Stimulated activated CD8-positive, alpha-beta memory T cell treated with anti-CD3 and anti-CD28 coated beads, Interleukin-4, amount 100 ng/mL, for 48 hours (primary cell): ENCODE measurements around the gene MRPL2.

ENCODE experiments used
- DNase-seq: peaks from one replicate; pipeline ENCODE4 v3.0.0-alpha.2; 2020

The MRPL2 gene

DNA sequence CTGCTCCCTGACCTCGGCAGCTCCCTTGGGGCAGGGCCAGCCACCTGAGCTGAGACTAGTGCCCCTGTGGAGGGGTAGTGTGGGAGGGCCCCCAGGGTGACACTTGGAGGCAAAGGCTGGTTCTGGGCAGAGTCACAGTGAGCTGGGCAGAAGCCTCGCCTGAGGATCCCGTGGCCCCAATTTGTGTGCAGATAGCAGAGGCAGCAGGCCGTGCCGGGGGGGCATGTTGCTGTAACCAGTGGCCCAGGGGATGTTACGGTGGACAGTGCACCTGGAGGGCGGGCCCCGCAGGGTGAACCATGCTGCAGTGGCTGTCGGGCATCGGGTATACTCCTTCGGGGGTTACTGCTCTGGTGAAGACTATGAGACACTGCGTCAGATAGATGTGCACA, 42.3 kb downstream of the MRPL2 start:
- no peak for DNase-seq

DNA sequence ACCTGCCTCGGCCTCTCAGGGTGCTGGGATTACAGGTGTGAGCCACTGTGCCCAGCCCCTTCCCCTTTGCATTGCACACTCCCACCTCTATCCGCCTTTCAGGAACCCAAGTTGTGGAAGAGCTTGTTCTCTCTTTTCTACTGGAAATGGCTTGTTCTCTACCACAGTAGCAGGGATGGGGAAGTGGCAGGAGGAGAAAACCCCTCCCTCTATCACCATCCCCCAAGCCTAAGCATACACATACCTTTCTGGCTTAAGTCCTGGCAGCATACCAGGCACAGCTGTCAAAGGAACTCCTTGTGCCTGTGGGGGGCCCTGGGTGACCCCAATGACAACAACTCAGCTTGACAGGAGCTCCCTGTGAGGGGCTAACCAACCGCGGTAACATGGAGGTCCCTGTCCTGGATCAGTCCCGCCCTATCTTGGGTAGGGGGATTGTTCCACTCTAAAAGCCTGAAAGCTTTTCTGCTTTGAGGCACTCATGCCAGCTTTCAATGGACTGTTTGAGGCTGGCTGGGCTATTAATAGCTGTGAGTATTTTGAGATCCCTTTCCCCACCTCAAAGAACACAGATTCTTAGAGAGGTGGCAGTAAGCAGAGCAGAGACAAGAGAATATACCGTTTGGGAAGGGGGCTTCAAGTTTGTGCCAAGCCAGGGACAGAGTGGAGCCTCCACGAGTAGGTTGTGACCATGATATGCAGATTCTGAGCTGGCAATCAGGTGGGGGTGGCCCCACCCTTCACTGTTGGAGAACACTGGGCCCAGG, 42.9 kb downstream of the MRPL2 start:
- DNase-seq = no peak

DNA sequence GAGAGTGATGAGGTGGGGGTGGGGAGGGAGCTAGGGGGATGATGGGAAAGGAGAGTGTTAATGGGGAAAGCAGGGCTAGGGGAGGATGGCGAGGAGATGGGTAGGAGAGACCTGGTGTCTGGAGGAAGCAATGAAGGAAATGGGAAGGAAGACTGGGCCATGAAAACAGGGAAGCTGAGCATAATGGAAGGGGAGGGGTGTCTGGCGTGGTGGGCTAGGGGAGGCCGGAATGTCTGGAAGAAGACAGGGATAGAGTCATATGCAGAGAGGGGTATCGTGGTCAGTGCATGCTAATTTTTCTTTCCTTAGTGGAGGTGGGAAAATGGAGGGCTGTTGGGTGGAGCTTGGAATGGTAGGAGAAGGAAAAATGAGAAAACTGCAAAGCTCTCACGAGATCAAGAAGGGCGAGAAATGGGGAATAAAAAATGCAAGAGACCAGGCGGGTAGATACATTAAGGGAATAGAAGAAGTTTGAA, 44.8 kb downstream of the MRPL2 start:
- DNase-seq = no peak

DNA sequence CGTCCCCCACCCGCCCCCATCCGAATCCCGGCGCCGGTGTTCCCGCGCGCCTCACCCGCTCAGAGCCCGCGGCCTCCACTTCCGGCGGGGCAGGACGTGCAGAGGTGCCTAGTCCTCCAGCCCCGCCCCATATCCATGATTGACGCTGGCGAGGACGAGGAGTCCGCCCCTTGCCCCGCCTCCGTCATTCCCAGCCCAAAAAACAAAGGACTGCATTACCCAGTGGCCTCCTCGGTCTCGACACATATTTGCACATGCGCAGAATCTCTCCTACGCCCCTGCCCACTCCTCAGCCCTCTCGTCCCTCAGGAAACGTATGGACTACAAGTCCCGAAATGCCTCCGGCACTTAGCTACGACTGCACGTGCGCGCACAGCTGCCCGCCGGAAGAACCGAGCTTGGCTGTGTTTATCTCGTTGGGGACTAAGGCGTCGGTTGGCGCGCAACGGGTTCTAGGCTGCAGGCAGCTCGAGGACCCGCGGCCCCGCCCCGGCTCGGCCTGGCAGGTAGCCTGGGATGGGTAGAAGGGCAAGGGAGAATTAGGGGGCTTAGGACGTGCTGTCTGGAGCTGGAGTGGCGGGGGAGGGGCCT, 45.3 kb downstream of the MRPL2 start, which contains the start of the genes KLHDC3 and MEA1:
KLHDC3 (plus strand) TSS at position 407 of the 591 bp plus-strand sequence. CDS start 2,944 bp downstream, outside the sequence.
MEA1 (minus strand) TSS at position 104 of the 591 bp plus-strand sequence. CDS start 133 bp downstream, outside the sequence.
- peak; percentile 99 for DNase-seq

DNA sequence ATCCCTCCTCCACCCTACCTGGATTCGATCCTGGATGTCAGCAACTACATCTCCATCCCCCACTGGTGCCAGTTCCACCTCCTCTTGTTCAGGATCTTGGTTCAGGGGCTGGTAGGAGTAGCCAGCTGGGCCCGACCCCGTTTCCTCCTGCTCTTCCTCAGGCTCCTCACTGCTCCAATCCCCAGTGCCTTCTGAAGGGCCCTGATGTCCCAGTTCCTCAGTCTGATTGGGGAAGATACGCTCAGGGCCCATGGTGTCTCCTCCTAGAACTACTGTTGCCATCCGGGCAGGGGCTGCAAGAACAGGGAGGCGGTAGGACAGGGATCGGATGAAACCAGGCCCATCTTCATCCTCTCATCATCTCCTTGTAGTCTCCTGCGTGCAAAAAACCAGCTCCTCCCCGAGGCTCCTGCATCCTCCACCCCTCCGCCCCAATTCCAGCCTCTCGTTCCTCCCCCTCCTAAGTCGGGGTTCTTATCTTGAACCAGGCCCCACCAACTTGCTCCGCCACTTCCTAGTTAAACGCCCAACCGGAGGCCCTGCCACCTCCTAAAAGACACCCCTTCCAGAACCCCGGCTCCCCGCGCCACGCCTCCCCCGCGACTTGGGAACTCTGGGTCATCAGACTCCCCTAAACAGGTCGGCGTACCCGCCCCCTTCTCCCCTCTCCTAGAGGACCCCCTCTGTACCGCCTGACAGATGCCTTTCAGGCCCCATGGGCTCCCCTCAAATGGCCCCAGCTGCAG, 46.0 kb downstream of the MRPL2 start:
- DNase-seq = no peak

DNA sequence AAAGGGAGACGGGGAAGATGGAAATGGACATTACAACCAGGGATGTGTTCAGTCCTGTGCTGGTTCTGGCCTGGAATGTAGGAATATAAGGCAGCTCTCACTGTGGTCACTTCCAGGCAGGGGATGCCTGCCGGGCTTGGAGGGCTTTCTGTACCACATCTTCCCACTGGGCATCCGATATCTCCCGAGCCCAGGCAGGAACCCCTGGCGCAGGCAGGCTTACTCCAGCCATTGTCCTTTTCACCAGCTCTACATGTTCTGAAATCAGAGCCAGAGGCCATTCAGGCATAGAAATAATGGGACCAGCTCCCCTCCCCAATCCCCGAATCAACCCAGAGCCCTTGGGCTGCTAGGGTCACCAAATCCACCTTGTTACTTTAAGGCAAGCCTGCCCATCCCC, 46.9 kb downstream of the MRPL2 start:
- DNase-seq = no peak

DNA sequence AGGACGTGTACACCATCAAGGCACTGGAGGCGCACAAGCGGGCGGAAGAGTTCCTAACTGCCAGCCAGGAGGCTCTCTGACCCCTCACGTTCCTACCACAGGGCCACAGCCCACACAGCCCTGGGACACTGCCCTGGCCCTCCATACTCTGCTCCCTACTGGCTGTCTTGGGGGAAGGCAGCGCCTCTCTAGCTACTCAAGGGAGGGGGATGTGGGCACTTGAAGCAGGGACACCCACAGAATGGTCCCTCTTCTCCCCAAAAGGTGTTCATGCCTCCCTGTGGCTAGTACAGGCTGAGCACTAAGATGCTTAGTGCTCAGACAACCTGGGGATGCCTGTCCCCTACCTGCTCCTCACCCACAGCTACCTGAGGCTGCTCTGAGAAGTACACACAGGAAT, 48.0 kb downstream of the MRPL2 start:
- no peak for DNase-seq

DNA sequence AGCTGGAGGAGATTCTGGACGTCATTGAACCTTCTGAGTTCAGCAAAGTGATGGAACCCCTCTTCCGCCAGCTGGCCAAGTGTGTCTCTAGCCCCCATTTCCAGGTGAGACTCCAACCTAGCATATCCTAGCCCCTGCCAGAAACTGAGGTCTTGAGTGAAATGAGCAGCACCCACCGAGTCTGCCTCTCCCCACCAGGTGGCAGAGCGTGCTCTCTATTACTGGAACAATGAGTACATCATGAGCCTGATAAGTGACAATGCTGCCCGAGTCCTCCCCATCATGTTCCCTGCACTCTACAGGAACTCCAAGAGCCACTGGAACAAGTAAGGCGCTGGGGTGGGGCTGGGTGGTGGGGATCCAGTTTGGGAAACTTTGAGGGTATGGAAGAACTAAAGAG, 50.1 kb downstream of the MRPL2 start:
- DNase-seq = peak; percentile 50

DNA sequence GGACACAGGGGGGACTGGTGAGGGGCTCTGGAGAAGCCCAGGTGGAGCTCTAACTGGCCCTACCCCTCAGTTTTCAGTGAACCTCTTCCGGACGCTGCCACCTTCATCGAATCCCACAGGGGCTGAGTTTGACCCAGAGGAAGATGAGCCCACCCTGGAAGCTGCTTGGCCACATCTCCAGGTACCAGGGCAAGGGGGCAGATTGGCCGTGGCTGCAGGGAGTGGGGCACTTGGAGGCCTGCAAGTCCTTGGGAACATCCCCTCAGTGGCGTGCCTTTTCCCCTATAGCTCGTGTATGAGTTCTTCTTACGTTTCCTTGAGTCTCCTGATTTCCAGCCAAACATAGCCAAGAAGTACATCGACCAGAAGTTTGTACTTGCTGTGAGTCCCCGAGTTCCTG, 52.1 kb downstream of the MRPL2 start:
- no peak for DNase-seq

DNA sequence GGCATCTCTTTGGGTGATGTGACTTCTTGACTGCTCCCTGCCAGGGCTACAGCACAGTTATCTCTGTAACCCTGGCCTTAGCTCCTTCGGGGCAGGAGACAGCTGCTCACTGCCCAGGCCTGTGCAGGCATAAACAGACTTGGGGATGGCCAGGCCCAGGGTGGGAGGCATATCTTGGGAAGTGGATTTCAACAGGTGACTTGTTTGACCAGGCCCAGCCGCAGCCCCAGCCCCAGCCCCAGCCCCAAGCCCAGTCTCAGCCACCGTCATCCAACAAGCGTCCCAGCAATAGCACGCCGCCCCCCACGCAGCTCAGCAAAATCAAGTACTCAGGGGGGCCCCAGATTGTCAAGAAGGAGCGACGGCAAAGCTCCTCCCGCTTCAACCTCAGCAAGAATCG, 53.0 kb downstream of the MRPL2 start:
- no peak for DNase-seq

DNA sequence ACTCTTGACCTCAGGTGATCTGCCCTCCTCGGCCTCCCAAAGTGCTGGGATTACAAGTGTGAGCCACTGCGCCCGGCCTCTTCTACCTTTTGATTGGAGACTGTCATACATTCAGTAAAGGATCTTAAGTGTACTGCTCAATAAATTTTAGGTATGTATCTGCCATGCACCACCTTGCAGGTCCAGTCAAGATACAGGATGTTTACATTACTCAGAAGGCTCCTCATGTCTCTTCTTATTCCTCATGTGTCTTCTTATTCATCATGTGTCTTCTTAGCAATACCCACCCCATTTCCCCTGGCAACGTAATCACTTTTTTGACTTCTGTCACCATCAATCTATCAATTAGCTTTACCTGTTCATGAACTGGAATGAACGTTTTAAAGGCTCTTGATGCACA, 53.4 kb downstream of the MRPL2 start:
- DNase-seq = no peak
